Erythroblast (primary cell): ENCODE measurements around the gene RHOBTB3.

Experiments used
- GATA1 ChIP-seq: IDR thresholded peaks from 2 replicates; pipeline ENCODE4 v1.6.1; 2011; ENCODE audit warnings: low read depth, mild to moderate bottlenecking, control low read depth, low read length, moderate library complexity
- POLR2A ChIP-seq: IDR thresholded peaks from 2 replicates; pipeline ENCODE4 v1.6.1; 2011; ENCODE audit warnings: mild to moderate bottlenecking, low read length

GRCh38 chr5:95822043-95822541, 91.0 kb downstream of the RHOBTB3 start:
- TF ChIP-seq POLR2A (no peak), GATA1 (no peak)
